Measurements from ENCODE around the gene HSPG2.
"Not testable (repeated sequence)": the region's sequence is repeated elsewhere in the genome, so short reads cannot be mapped to it uniquely, and the experiment has no call there.

HSPG2 gene

GRCh38 chr1:21840981-21841380 lies 96.1 kb downstream of the HSPG2 start:
- no peak for DNase-seq

GRCh38 chr1:21839337-21840037 lies 97.6 kb downstream of the HSPG2 start:
- DNase-seq: no peak

- DNase-seq: no peak
These were observed 98.6 kb downstream of the HSPG2 start for GRCh38 chr1:21838359-21839157.

- DNase-seq: no peak
These were observed 99.6 kb downstream of the HSPG2 start for GRCh38 chr1:21837476-21837875.

- DNase-seq: no peak
These were observed 100.4 kb downstream of the HSPG2 start for GRCh38 chr1:21836729-21837128.

GRCh38 chr1:21836010-21836409 lies 101.1 kb downstream of the HSPG2 start:
- DNase-seq: no peak

- no peak for DNase-seq
These were observed 102.4 kb downstream of the HSPG2 start for GRCh38 chr1:21834666-21835065.

- DNase-seq: no peak
These were observed 103.0 kb downstream of the HSPG2 start for GRCh38 chr1:21834094-21834493.

GRCh38 chr1:21833392-21833976 lies 103.6 kb downstream of the HSPG2 start:
- DNase-seq: no peak

- no peak for DNase-seq
These were observed 105.6 kb downstream of the HSPG2 start for GRCh38 chr1:21831454-21831970.

GRCh38 chr1:21830792-21831453 lies 106.2 kb downstream of the HSPG2 start:
- DNase-seq: no peak

GRCh38 chr1:21829294-21829693 lies 107.8 kb downstream of the HSPG2 start:
- no peak for DNase-seq

- DNase-seq: no peak
These were observed 108.5 kb downstream of the HSPG2 start for GRCh38 chr1:21828506-21829210.

- no peak for DNase-seq
These were observed 109.0 kb downstream of the HSPG2 start for GRCh38 chr1:21828075-21828474.

- no peak for DNase-seq
These were observed 109.9 kb downstream of the HSPG2 start for GRCh38 chr1:21827141-21827679.

- not testable (repeated sequence) for DNase-seq
These were observed 110.4 kb downstream of the HSPG2 start for GRCh38 chr1:21826694-21827093.

GRCh38 chr1:21825393-21825792 lies 111.7 kb downstream of the HSPG2 start:
- DNase-seq: no peak

GRCh38 chr1:21824926-21825325 lies 112.2 kb downstream of the HSPG2 start:
- no peak for DNase-seq

GRCh38 chr1:21823980-21824702 lies 113.0 kb downstream of the HSPG2 start:
- DNase-seq: no peak

GRCh38 chr1:21823206-21823979 lies 113.7 kb downstream of the HSPG2 start:
- peak in 2 of 3 donors; percentile 35 to 37 for DNase-seq

GRCh38 chr1:21822349-21822748 lies 114.8 kb downstream of the HSPG2 start:
- peak in 1 of 3 donors; percentile 25 for DNase-seq
